Cerebellar nuclear complex (tissue), 1 donor: ENCODE measurements around the gene SRGAP1.
"Not testable (repeated sequence)": the region's sequence is repeated elsewhere in the genome, so short reads cannot be mapped to it uniquely, and the experiment has no call there.

ENCODE experiments used
- DNase-seq, 2 experiments: peaks; one replicate each; lab custom pipeline; 2025; lab: John Stamatoyannopoulos, UW

Gene SRGAP1

GRCh38 chr12:64009321-64010068 lies 165.0 kb downstream of the SRGAP1 start:
- DNase-seq: no peak

- DNase-seq: no peak
Measured at GRCh38 chr12:64010069-64010686, 165.7 kb downstream of the SRGAP1 start.

GRCh38 chr12:64016521-64016920 lies 172.0 kb downstream of the SRGAP1 start:
- DNase-seq: no peak

GRCh38 chr12:64018116-64018515 lies 173.6 kb downstream of the SRGAP1 start:
- DNase-seq: not testable (repeated sequence)

GRCh38 chr12:64018524-64018923 lies 174.0 kb downstream of the SRGAP1 start:
- DNase-seq: no peak

- no peak for DNase-seq
Measured at GRCh38 chr12:64019101-64019500, 174.6 kb downstream of the SRGAP1 start.

GRCh38 chr12:64019654-64020053 lies 175.2 kb downstream of the SRGAP1 start:
- DNase-seq: no peak

- no peak for DNase-seq
Measured at GRCh38 chr12:64025174-64025958, 180.9 kb downstream of the SRGAP1 start.

- no peak for DNase-seq
Measured at GRCh38 chr12:64027311-64027710, 182.8 kb downstream of the SRGAP1 start.

- DNase-seq: no peak
Measured at GRCh38 chr12:64028541-64028940, 184.0 kb downstream of the SRGAP1 start.

GRCh38 chr12:64029013-64029857 lies 184.7 kb downstream of the SRGAP1 start:
- no peak for DNase-seq

GRCh38 chr12:64030155-64030554 lies 185.7 kb downstream of the SRGAP1 start:
- no peak for DNase-seq

- DNase-seq: not testable (repeated sequence)
Measured at GRCh38 chr12:64034056-64034455, 189.6 kb downstream of the SRGAP1 start.

- no peak for DNase-seq
Measured at GRCh38 chr12:64034901-64035576, 190.5 kb downstream of the SRGAP1 start.

- no peak for DNase-seq
Measured at GRCh38 chr12:64036414-64036813, 191.9 kb downstream of the SRGAP1 start.

GRCh38 chr12:64039281-64039871 lies 194.9 kb downstream of the SRGAP1 start:
- no peak for DNase-seq

- DNase-seq: no peak
Measured at GRCh38 chr12:64042911-64043310, 198.4 kb downstream of the SRGAP1 start.

- no peak for DNase-seq
Measured at GRCh38 chr12:64044191-64044590, 199.7 kb downstream of the SRGAP1 start.

GRCh38 chr12:64051057-64051456 lies 206.6 kb downstream of the SRGAP1 start:
- no peak for DNase-seq

- no peak for DNase-seq
Measured at GRCh38 chr12:64053117-64053516, 208.6 kb downstream of the SRGAP1 start.

- DNase-seq: no peak
Measured at GRCh38 chr12:64054079-64054520, 209.6 kb downstream of the SRGAP1 start.
